Activated CD8-positive, alpha-beta T cell treated with anti-CD3 and anti-CD28 coated beads for 36 hours (primary cell): ENCODE measurements around the gene GRIK3. TPM values are rescaled to one million over a fixed set of nuclear protein-coding genes. Genes with fewer than 3 reads are reported as not detected.

Experiments used
- ATAC-seq: fragments of 200-7000 bp; cut with Tn5 transposase; one replicate; pipeline ENCODE4 v1.10.0; 2021; ENCODE audit warnings: mild to moderate bottlenecking, moderate library complexity
- CTCF ChIA-PET: fragments of 350-600 bp; sonication (Branson Sonifier 250); formaldehyde crosslinking; loops from one replicate; lab custom pipeline; 2021; ENCODE audit warnings: antibody characterized with exemption; lab: Charles Lee
- POLR2A ChIA-PET: fragments of 350-600 bp; sonication (Branson Sonifier 250); formaldehyde crosslinking; loops from one replicate; lab custom pipeline; 2021; ENCODE audit warnings: antibody characterized with exemption; lab: Charles Lee
- DNase-seq: peaks from one replicate; pipeline ENCODE4 v3.0.0-alpha.2; 2020
- H3K27ac Mint-ChIP-seq: one replicate; pipeline ENCODE4 v1.8.0; 2021; ENCODE audit warnings: mild to moderate bottlenecking, mixed read lengths
- H3K27me3 Mint-ChIP-seq: one replicate; pipeline ENCODE4 v1.8.0; 2021; ENCODE audit warnings: mixed read lengths
- H3K36me3 Mint-ChIP-seq: one replicate; pipeline ENCODE4 v1.8.0; 2021; ENCODE audit warnings: low read depth, mixed read lengths
- H3K4me1 Mint-ChIP-seq: one replicate; pipeline ENCODE4 v1.8.0; 2021; ENCODE audit warnings: low read depth, mixed read lengths
- H3K4me3 Mint-ChIP-seq: one replicate; pipeline ENCODE4 v1.8.0; 2021; ENCODE audit warnings: mild to moderate bottlenecking, moderate library complexity, mixed read lengths
- H3K9me3 Mint-ChIP-seq: one replicate; pipeline ENCODE4 v1.8.0; 2021; ENCODE audit warnings: mixed read lengths
- CTCF ChIP-seq: fragments of 200-600 bp; IDR thresholded peaks from one replicate; pipeline ENCODE4 v1.8.0; 2022; ENCODE audit warnings: antibody characterized with exemption, mild to moderate bottlenecking
- intact Hi-C: fragments of 100-400 bp; cut with micrococcal nuclease; formaldehyde crosslinking; loops from one replicate; pipeline ENCODE4 v1.10.0; 2022
- total RNA-seq, 2 experiments: library from RNA; stranded (reverse); gene quantifications; one replicate each; pipeline ENCODE4 v1.2.3, GENCODE V29; 2021

GRIK3 gene
- total RNA-seq, 2 experiments from 2014 or later: not detected

- peaks cover 11% of the 10 kb centered on the region for H3K27me3 Mint-ChIP-seq
- no peaks in the 10 kb centered on the region for H3K4me1 Mint-ChIP-seq
- ATAC-seq (no peak), DNase-seq (no peak)
- no peaks in the 10 kb centered on the region for H3K36me3 Mint-ChIP-seq
- no peak for TF ChIP-seq CTCF
- intact Hi-C loops: no loop called here
- ChIA-PET CTCF (no interaction called here), POLR2A (no interaction called here)
- no peak overlapping the region for H3K4me3 Mint-ChIP-seq
- H3K9me3 Mint-ChIP-seq: no peaks in the 10 kb centered on the region
- no peak overlapping the region for H3K27ac Mint-ChIP-seq
These were observed 47.9 kb downstream of the GRIK3 start for GRCh38 chr1:36986241-36986985.

GRCh38 chr1:36984675-36985074 lies 49.6 kb downstream of the GRIK3 start:
- TF ChIP-seq CTCF: no peak
- Mint-ChIP-seq H3K27ac (no peak overlapping the region), H3K4me3 (no peak overlapping the region), H3K9me3 (no peaks in the 10 kb centered on the region), H3K27me3 (peaks cover 10% of the 10 kb centered on the region), H3K4me1 (no peaks in the 10 kb centered on the region), H3K36me3 (no peaks in the 10 kb centered on the region)
- CTCF ChIA-PET: no interaction called here
- no peak for DNase-seq
- intact Hi-C loops: no loop called here
- no peak for ATAC-seq
- POLR2A ChIA-PET: no interaction called here

- CTCF ChIA-PET: no interaction called here
- no peak for ATAC-seq
- TF ChIP-seq CTCF: no peak
These were observed 50.3 kb downstream of the GRIK3 start for GRCh38 chr1:36984026-36984425.

GRCh38 chr1:36982709-36983108 lies 51.6 kb downstream of the GRIK3 start:
- ATAC-seq: no peak
- POLR2A ChIA-PET: no interaction called here

More at GRCh38 chr1:36984026-36984425, 50.3 kb downstream of the GRIK3 start:
- Mint-ChIP-seq H3K36me3 (no peaks in the 10 kb centered on the region), H3K9me3 (no peaks in the 10 kb centered on the region), H3K27ac (no peak overlapping the region), H3K4me1 (no peaks in the 10 kb centered on the region), H3K27me3 (peaks cover 8% of the 10 kb centered on the region), H3K4me3 (no peak overlapping the region)
- intact Hi-C loops: no loop called here
- DNase-seq: no peak
- POLR2A ChIA-PET: no interaction called here

More at GRCh38 chr1:36982709-36983108, 51.6 kb downstream of the GRIK3 start:
- intact Hi-C loops: no loop called here
- DNase-seq: no peak
- CTCF ChIA-PET: no interaction called here
- no peaks in the 10 kb centered on the region for H3K9me3 Mint-ChIP-seq
- H3K27me3 Mint-ChIP-seq: peaks cover 7% of the 10 kb centered on the region
- H3K4me3 Mint-ChIP-seq: no peak overlapping the region
- no peaks in the 10 kb centered on the region for H3K4me1 Mint-ChIP-seq
- no peaks in the 10 kb centered on the region for H3K36me3 Mint-ChIP-seq
- H3K27ac Mint-ChIP-seq: no peak overlapping the region
- TF ChIP-seq CTCF: no peak
